Eye (tissue), 1 donor: ENCODE results near the gene SLIT1.

Experiments
- DNase-seq: peaks from one replicate; pipeline ENCODE4 v3.0.0-alpha.2; 2015

Gene SLIT1

DNA sequence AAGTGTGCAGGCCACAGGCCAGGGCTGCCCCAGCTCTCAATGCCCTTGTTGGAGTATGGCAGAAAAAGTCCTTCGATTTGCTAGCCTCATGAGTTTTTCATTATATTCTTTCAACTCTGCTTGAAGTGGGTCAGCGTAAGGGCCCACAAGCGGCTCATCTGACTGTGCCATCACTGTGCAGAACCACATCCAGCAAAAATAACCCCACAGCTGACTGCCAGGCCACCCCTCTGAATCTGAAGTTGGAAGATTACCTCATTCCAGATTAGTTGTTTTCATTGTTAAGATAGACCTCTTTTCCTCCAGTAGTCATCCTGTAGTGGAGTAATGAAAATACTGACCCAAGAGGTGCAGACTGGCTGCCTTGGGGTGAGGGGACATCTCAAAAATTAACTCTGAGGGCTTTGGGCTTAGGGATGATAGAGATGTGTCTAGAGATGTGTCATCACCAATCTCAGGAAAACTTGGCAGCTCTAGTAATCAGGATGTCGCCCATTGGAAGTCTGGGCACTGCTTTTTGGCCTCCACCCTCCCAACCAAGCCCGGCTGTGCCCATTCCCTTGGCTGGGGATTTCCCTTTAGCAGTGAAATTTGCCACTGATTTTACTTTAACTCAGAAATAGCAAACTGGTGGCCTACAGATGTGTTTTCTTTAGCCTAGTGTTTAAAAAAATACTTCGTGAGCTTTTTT lies 189.3 kb downstream of the SLIT1 start:
- DNase-seq = no peak

DNA sequence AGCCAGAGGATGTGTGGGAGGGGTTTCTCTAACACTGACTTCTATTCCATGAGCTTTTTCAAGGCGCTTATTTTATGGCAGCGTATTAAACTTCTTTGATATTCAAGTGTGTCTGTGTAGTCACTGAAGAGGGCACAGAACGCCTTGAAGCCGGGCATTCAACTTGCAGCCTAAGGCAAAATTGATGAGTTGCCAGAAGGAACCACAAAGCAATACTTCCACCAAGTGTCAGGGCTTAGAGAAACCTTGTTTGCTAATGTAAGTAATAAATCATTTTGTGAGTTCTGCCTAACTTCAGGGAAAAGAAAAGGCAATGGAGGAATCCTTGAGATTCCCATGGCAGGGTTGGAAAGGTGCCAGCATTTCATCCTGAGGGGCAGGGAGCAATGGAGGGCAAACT lies 189.9 kb downstream of the SLIT1 start:
- DNase-seq = no peak

DNA sequence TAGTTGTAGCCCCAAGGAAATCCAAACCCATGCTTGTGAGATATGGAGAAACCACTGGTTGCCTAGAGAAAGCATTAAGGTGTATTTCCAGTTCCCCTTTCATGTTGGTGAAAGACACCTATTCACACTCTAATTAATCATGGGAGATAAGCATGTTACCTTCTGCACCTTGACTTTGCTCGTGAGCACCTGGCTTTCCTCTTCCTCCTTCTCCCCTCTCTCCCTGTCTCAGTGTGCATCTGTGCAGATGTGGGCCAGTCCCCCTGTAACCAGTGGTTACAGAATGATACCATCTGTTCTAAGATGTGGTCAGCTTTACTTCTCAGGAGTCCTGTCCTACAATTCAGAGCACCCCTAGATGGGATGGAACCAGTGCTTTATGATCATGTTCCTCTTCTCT lies 193.0 kb downstream of the SLIT1 start:
- no peak for DNase-seq

DNA sequence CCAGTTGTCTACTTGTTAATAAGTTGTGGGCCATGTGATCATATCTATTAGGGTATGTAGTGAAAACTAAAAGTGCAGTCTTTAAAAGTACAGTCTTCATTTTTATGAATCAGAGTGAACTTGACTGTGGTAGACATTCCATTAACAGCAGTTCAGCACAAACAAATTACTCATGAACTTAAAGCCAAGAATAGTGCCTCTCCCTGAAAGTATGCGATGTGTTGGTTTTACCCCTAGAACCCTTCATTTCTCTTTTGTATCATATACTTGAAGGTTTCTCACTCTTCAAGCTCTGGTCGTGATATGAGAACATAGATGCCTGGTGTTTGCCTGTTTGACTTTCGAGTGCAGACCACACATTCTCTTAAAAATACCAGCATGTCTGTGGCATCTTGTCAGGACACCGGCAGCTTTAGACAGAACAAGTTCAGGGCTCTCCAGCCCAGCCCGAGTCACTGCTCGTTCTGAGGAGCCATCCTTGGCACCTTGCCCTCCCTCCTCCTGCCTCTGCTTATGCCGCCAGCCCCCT lies 194.4 kb downstream of the SLIT1 start:
- peak; percentile 14 for DNase-seq

DNA sequence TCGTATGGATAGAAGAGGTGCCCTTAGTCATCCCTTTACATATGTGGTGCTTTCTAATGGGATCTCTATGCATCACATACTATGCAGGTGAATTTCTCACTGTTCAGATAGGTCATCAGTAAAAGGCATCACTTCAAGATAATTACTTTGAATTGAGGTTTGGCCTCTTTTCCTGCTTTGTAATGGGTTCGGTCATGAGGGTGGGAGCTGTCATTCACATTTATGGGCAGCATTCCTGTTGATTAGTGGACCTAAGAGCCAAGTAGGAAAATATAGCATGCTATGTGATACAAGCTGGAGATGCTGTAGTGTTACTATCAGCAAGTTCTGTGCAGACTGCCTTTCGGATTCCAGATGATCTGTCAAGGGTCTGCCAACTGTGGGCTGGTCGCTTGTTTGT lies 197.3 kb downstream of the SLIT1 start:
- peak; percentile 16 for DNase-seq

DNA sequence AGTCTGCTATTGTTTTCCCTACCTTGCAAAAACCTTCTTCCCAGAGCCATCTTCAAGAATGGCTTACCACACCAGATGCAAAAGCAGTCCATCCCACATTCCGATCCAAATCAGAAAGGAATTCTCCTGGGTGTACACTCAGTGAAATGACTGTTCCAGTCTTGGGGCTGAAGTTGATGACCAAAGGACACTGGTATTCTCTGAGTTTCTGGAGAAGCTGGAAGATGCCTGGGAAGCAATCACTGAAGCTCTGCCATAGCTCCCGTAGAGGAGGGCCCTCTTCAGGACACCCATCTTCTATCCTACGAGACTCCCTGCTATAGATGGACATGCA lies 197.9 kb downstream of the SLIT1 start:
- no peak for DNase-seq

DNA sequence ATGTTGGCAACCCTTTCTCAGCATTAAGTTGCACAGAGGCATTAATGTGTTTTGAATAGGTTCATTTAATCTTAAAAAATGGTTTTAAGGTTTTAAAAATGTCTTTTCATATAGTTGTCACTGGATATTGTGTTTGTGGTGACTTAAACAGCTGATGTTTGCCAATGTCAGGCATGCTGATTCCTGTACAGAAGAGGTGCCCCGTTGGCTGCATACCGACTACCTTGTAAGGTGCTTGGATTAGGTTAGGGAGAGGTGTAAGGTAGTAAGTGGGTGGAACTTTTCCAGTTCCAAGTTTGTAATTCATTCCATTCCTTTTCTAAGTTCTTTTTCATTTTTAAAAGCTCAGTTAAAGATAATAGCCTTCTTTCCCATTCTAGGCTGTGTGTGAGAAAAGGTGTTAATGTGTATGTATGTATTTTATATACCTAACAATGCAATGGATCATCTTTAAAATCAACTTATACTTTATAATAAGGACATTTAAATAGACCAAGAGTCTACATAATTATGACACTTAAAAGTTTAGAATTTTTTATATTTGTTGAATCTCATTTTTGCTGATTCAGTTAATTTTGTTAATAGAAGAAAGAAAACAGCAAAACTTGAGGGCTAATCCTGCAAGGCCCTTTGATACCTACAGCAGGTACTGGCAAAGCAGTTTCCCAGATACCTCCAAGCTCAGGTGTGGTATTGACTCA lies 198.5 kb downstream of the SLIT1 start:
- no peak for DNase-seq

DNA sequence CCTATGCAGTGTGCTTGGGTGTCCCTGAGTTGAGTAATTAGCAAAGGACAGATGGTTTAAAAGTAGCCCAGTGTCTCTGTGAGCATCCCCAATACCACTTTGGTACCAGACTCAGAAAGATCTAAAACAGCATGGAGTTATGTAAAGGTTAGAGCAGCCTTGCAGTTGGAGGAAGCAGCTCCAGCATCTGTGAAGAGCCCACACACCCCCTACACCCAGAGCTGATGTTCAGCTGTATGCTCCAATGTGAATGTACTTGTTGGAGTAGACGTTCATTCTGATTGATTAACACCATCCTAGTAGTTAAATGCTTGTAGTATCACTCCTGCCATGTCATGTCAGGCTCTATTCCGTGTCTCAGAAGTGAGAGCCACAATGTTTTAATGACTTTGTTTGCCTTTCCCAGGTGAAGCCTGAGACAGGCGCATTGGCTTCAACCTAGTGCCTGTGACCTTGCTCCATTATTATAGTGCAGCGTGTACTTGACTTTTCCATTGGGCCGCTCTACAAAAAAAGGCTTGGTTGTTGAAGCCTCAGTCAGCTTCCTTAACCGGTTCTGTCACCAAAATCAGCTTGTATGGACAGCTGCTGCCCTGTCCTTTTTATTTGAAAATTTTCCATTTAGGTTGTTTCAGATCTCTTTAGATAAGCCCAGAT lies 199.4 kb downstream of the SLIT1 start:
- no peak for DNase-seq

DNA sequence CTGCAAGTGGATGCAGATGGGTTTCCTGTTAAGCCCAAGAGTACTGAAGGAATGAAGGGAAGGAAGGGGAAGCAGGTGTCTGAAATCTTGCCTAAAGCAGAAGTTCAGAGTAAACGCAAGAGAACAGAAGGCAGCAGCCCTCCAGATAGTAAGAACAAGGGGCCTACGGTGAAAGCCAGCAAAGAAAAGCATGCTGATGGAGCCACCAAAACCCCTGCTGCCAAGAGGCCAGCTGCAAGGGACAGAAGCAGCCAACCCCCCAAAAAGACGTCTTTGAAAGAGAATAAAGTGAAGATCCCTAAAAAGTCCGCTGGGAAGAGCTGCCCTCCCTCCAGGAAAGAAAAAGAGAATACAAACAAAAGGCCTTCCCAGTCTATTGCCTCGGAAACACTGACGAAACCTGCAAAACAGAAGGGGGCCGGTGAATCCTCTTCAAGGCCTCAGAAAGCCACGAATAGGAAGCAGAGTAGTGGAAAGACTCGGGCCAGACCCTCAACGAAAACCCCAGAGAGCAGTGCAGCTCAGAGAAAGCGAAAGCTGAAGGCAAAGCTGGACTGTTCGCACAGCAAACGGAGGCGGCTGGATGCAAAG lies 201.1 kb downstream of the SLIT1 start:
- DNase-seq = peak; percentile 12

DNA sequence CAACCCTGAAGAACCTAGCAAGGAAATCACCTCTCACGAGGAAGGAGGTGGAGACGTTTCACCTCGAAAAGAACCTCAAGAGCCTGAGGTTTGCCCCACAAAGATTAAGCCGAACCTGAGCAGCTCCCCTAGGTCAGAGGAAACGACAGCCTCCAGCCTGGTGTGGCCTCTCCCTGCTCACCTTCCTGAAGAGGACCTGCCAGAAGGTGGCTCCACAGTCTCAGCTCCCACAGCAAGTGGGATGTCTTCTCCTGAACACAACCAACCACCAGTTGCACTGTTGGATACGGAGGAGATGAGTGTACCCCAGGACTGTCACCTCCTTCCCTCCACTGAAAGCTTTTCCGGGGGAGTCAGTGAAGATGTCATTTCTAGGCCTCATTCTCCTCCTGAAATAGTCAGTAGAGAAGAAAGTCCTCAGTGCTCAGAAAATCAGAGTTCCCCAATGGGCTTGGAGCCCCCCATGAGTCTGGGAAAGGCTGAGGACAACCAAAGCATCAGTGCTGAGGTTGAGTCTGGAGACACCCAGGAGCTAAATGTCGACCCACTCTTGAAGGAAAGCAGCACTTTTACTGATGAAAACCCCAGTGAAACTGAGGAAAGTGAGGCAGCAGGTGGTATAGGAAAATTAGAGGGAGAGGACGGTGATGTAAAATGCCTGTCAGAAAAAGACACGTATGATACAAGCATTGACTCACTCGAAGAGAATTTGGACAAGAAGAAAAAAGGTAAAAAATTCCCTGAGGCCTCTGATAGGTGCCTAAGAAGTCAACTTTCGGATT lies 203.4 kb downstream of the SLIT1 start:
- DNase-seq = no peak

DNA sequence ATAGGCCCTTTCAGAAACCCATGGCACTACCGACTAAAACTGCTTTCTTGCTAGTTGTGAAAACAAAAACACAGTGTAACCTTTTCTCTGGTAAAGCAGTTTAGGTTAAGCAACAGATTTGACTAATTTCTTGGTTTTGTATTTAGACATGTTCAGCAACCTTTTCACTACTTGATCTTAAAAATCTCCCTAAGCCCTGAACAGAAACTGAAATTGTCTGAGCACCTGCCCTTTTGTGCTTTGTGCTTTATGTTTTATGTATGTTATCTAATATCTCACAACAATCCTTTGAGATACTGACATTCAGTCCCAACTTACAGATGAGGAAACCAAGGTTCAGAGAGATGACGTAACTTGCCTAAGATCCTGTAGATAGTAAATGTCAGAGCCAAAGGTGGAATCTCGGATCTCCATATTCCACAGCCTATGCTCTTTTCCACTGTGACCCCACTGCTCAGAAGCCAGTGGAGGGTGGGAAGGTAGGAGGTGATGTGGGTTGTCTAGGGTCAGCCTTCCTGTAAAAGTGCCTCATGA lies 207.1 kb downstream of the SLIT1 start:
- DNase-seq = no peak

DNA sequence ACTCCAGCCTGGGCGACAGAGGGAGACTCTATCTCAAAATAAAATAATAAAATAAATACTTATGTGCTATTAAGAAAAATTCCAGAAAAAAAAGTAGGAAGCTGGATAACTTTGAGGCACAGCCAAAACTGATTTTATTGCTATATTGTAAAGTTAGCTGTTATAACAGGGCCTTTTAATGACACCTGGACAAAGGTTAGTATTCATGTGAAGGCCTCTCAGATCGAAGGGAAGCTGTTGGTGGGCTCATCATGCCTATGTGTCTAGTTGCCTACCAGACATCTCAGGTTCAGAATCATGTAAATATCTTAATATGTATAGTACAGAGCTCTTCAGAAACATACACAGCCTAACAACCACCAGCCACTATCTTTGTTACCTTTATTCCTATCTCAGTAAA lies 210.6 kb downstream of the SLIT1 start:
- no peak for DNase-seq

DNA sequence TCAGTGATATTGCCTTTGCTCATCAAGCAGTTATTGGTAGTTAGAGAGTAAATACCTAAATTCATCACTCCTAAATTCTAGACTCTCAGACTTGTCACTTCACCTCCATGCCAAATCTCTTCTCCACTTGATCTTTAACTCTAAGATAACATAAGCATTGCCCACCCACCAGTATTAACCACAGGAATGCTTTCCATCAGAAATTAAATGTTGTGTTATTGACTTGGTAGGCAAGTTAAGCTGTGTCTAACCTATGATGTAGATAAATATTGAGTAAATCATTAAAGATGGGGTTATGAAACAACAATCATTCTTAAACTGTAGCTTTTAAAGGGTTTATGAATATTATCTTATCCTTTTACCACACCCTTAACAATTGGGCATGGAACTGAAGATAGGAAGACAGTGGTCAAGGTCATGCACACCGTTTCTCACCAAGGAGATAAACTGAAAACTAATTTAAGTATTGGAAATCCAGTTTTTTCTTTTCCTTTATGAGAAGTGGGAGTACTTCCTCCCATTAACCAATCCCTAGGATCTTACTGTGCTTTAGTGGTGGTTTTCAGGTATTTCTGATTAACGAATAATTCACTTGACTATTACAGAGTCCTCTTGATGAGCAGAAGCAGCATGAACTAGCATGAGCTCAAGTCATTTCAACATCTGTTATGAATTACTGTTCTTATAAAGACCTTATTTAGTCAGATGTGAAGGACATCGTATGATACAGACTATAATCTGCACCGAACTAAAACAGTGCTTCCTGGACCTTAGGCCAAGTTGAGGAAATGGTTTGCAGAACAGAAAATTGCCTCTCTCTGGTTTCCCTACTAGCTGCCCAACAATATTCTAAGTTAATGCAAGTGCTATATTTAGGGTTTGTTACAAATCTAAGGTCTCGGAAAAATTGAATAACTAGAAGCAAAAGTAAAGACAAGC lies 211.7 kb downstream of the SLIT1 start:
- no peak for DNase-seq

DNA sequence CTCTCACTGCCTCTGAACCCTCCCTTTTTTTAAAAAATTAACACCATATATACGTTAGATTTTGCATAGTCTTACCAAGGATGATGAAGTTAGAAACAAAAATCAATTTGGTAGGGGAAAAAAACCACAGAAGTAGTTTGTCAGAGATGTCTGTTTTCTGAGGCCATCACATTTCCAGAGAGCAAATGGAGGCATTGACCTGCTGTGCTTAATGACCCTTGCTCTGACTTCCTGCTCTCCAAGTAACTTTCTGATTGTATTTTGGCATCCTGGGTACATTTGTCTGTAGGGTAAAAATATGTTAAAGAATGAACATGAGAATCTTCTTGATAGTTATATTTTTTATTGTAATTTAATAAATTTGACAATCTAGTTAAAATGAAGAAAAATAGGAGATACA lies 213.5 kb downstream of the SLIT1 start:
- no peak for DNase-seq

DNA sequence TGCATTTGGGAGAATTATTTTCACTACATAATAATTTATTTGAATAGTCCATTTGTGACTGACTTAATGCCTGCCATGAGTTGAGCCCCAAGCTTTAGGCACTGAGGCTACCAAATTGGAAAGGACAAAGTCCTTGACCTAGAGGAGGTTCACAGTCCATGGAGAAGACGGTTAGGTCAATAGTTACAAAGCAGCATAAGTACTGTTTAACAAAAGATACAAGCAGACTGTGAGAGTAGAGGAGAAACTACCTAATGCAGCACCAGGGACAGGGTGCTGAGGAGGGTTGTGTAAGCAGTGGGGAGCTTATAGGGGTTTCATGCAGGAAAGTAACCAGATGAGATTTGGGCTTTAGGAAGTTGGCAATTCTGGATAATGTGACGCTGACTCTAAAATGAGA lies 214.4 kb downstream of the SLIT1 start:
- DNase-seq = no peak

DNA sequence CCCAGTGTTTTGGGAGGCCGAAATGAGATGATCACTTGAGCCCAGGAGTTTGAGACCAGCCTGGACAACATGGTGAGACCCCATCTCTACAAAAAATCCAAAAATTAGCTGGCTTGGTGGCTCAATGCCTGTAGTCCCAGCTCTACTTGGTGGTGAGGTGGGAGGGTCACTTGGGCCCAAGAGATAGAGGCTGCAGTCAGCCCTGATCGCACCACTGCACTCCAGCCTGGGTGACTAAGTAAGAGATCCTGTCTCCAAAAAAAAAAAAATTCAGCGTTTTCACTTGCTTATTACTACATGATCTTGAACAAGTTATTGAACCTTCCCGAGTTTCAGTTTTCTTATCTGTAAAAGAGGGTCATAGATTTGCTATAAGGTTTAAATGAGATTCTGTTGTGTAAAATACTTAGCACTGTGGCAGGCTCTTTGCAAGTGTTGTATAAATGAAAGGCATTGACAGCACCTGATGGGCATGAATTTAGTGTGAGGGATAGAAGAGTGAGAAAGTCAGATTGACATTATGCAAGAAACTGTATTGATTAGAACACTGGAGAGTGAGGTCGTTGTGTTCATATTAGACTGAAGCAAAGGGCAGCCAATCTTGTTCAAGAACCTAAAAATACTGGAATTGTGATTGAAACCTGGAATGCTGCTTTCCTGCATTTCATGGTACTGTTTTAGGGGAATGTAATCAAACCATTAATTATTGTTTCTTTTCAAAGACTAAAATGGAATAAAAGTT lies 216.9 kb downstream of the SLIT1 start:
- no peak for DNase-seq

DNA sequence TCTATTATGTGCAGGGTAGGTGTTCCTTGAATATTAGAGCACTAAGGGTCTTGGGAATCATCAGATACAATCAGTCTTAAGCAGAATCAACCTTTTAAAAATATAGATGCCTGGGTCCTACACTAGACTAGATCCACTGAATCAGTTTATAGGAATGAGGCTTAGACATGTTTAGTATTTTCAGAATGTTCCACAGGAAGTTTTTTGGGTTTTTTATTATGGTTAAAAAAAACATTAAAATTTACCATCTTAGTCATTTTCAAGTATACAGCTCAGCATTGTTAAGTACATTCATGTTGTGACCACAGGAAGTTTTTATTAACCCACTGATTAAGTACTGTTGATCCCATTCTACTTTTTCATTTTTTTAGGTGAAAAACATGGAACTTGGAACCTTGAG lies 217.9 kb downstream of the SLIT1 start:
- DNase-seq = no peak

DNA sequence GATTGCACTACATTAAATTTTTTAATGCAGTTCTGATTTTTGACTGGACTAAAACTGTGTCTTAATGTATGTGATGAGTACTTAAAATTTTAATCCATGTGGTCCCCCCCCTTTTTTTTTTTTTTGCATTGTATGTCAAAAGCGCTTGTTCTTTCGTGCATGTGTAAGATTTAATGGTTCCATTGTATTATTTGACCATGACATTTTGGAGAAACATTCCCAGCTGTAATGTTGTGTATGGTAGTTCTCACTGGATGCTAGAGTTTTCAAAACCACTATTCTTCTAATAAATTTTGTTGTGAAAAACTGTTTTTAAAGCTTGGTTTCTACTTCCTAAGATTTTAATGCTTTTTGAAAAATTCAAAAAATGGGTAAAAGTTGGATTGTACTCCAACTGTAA lies 221.6 kb downstream of the SLIT1 start:
- DNase-seq = no peak

DNA sequence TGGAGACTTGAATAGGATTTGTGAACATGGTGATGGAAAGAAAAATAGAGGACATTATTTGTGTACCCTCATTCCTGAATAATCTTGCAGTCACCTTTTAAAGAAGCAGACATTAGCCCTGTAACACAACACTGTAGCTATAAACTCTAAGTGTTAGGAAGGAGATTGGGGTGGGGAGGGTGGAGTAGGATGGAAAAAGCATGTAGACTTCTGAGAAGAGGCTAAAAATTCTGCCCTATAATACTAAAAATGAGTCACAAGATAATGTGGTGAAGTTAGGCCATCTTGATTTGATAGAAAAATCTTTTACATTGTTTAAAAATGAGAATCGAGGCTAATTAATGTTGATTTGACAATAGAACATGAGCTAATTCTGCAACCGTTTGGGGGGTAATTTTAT lies 224.9 kb downstream of the SLIT1 start:
- no peak for DNase-seq

DNA sequence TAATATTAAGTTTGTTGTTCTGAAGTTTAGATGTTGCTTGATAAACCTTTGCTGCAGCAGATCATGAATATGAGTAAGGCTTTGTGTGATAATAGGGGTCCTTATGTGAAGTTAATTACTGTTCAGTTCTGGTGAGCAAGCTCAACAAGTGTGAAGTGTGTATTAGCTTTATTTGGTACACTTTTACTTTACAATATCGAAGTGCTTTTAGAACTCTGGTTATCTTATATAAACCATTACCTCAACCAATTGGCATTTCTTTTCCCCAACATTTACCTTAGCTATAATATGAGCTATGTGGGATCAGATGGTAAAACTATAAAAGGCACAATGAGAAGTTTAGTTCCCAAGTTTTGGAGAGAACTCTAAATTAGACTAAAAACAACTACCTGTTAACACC lies 226.0 kb downstream of the SLIT1 start:
- DNase-seq = no peak

DNA sequence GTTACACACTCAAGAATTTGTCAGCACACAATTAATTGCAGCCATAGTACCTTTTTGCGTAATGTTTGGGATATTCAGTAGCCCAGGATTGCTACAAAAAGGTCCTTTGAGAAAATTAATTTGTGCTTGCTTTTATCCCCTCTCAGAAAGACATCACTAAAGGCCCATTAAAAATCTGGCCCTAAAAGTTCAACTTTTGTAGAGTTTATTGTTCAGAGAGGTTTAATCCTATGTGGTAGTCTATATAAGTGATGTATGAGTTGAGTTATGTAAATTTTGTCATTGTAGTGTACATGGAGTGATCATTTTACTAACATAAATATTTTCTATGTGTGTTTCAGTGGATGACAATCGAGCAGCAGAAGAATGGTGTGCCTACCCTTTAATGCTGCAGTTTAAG lies 227.7 kb downstream of the SLIT1 start:
- no peak for DNase-seq
